Pancreas (tissue), 10 donors: ENCODE data around the gene QTRT2. TPM values are rescaled to one million over a fixed set of nuclear protein-coding genes. Genes with fewer than 3 reads are reported as not detected.

Experiments used
- ATAC-seq, 4 donors: fragments of 200-7000 bp; cut with Tn5 transposase; one replicate each; pipeline versions ENCODE4 v1.8.0 to v1.9.1; 2020; ENCODE audit warnings: mild to moderate bottlenecking in 4 of 4, moderate library complexity in 4 of 4
- DNase-seq, 6 donors: peaks; one replicate each; pipeline ENCODE4 v3.0.0-alpha.2; 2020
- FAIRE-seq: peaks from 2 replicates; lab custom pipeline; 2012; peaks lifted over from hg19 to GRCh38; lab: Jason Lieb, UNC
- H3K27ac ChIP-seq, 4 donors: fragments of 200-600 bp; sonication (generic); 1 replicate in 3 of 4; 2 replicates in 1 of 4; pipeline versions ENCODE4 v1.5.0 to v1.8.0; 2020
- H3K27me3 ChIP-seq, 4 donors: fragments of 200-600 bp; one replicate each; pipeline ENCODE4 v1.8.0; 2021
- H3K36me3 ChIP-seq, 3 donors: fragments of 200-600 bp; sonication (generic) in 1 of 3; one replicate each; pipeline versions ENCODE4 v1.5.0 to v1.8.0; 2020 to 2021
- H3K4me1 ChIP-seq, 3 donors: fragments of 200-600 bp; one replicate each; pipeline ENCODE4 v1.8.0; 2021
- H3K4me3 ChIP-seq, 4 donors: fragments of 200-600 bp; sonication (generic) in 2 of 4; one replicate each; pipeline versions ENCODE4 v1.5.0 to v1.8.0; 2020 to 2021
- H3K9me3 ChIP-seq, 4 donors: fragments of 200-600 bp; one replicate each; pipeline ENCODE4 v1.8.0; 2021
- WGBS, 2 donors: extraction: QIAGEN DNeasy Blood & Tissue Kit; methylation state at CpG; one replicate each; pipeline ENCODE4 v1.1.7; 2013; 5-methylcytosine and 5-hydroxymethylcytosine counted together
- intact Hi-C, 3 donors: fragments of 100-400 bp; cut with DNase I; formaldehyde crosslinking; loops; one replicate each; pipeline versions ENCODE4 v1.11.1 to v1.14.2; 2022
- polyA plus RNA-seq, 2 donors: library from polyadenylated mRNA; stranded (reverse); fragments of 200-250 nt; gene quantifications; one replicate each; pipeline ENCODE4 v1.2.3, GENCODE V29; 2013
- total RNA-seq, 6 donors: library from RNA; stranded (reverse); fragmentation: NEBNext Ultra II Directional in 4 of 6; extraction: Animal tissue kit (Norgen Biotek cat#: 25700) in 4 of 6; gene quantifications; one replicate each; pipeline versions ENCODE4 v1.2.1 to v1.2.4, GENCODE V29; 2021 to 2023
- TF ChIP-seq, protein P1 (sequence below), 4 donors: fragments of 200-600 bp; sonication (generic) in 3 of 4; IDR thresholded peaks; one replicate each; pipeline versions ENCODE4 v1.5.0 to v1.8.0; 2021; ENCODE audit warnings: antibody characterized with exemption in 4 of 4
- donor health status: healthy with polysubstance abuse.
- donor health status: DM: no; HTN: no; CAD: no; lungs with moderate emphysema.
- donor health status: DM: no; HTN: no; CAD: no.
- donor health status: control.
- donor health status: control.
- donor health status: Bipolar disorder and iron deficiency.
- donor health status: DM: yes; HTN: yes; CAD: no.
- donor health status: DM: no; HTN: no; CAD: no.
- donor health status: DM: no; HTN: no; CAD: no.
- donor health status: DM: yes; HTN: yes; CAD: no.

QTRT2 gene
- total and polyA plus RNA-seq, 8 donors, result 3.5 to 13.5 (median 10.3) TPM

DNA sequence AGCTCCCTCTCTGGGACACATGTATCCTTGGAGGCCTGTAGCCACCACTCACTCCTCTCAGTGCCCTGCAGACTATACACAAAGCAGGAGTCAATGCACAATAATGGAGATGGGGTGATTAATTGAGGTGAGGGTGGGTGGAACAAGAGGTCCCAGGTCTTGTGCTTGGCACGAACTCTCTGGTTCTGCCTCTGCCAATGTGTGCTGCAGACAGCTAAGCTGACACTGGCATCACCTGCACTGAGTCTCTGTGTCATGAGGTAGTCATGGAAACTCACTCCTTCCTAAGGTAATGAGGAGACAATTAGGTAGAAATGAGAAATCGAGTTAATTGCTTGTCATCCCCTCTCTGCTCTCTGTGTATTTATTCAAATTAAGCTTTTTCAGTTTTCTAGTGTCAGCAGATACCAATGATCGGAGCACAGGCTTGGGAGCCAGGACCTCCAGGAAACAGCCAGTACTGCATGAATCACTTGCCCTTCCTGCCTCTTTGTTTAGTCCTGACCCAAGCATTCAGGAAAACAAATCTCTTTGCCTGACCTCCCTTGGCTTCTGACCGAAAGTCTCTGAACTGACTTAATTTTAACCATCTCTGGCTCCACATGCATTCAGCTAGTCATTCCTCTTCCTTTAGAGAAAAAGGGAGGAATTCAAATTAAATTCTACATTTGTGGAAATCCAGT, 65.6 kb downstream of the QTRT2 start:
- DNase-seq (no peak), FAIRE-seq (no peak), ATAC-seq (peak in 3 of 4 donors; percentile 54 to 67 (median 59))
- Histone ChIP-seq H3K4me3 (no peak overlapping the region), H3K27me3 (no peaks in the 10 kb centered on the region), H3K4me1 (no peaks in the 10 kb centered on the region), H3K36me3 (no peaks in the 10 kb centered on the region), H3K9me3 (no peaks in the 10 kb centered on the region), H3K27ac (no peak overlapping the region)
- intact Hi-C loops, result no loop called here
- TF ChIP-seq, protein P1, sequence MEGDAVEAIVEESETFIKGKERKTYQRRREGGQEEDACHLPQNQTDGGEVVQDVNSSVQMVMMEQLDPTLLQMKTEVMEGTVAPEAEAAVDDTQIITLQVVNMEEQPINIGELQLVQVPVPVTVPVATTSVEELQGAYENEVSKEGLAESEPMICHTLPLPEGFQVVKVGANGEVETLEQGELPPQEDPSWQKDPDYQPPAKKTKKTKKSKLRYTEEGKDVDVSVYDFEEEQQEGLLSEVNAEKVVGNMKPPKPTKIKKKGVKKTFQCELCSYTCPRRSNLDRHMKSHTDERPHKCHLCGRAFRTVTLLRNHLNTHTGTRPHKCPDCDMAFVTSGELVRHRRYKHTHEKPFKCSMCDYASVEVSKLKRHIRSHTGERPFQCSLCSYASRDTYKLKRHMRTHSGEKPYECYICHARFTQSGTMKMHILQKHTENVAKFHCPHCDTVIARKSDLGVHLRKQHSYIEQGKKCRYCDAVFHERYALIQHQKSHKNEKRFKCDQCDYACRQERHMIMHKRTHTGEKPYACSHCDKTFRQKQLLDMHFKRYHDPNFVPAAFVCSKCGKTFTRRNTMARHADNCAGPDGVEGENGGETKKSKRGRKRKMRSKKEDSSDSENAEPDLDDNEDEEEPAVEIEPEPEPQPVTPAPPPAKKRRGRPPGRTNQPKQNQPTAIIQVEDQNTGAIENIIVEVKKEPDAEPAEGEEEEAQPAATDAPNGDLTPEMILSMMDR (IDR thresholded peaks at IDR 0.05), result no peak
- 63 to 68% methylated on average over 4 of the region's 4 CpGs for WGBS, 2 donors

DNA sequence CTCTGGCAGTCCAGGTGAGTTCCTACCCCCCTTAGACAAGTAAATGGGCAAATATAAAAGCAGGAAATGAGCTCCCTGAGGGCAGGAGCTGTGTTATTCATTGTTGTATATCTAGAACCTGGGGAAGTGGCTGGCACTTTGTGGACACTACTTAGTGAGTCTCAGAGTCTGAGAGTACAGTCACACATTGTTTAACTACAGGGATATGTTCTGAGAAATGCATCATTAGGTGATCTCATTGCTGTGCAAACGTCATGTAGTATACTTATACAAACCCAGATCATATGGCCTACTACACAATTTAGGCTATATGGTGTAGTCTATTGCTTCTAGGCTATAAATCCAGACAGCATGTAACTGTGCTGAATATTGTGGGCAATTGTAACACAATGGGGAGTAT, 69.9 kb downstream of the QTRT2 start:
- FAIRE-seq (no peak), ATAC-seq (no peak), DNase-seq (no peak)
- Histone ChIP-seq H3K9me3 (no peaks in the 10 kb centered on the region), H3K27ac (no peak overlapping the region), H3K4me1 (no peaks in the 10 kb centered on the region), H3K27me3 (no peaks in the 10 kb centered on the region), H3K36me3 (no peaks in the 10 kb centered on the region), H3K4me3 (no peak overlapping the region)
- intact Hi-C loops, result no loop called here
- WGBS, 2 donors, result 49 to 54% methylated on average over 1 of the region's 1 CpG
- TF ChIP-seq, protein P1 (IDR thresholded peaks at IDR 0.05), result no peak

DNA sequence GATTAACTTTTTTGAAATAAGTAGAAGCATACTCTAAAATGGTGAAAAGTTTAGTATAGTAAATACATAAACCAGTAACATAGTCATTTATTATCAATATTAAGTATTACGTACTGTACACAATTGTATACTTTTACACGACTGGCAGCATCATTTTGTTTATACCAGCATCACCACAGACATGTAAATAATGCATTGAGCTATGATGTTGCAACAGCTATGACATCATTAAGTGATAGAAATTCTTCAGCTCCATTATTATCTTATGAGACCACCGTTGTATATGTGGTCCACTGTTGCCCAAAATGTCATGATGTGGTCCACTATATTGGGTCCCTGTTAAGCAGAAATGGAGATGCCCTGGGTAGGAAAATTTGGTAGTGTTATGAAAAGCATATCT, 71.0 kb downstream of the QTRT2 start:
- Histone ChIP-seq H3K9me3 (no peaks in the 10 kb centered on the region), H3K27ac (no peak overlapping the region), H3K27me3 (no peaks in the 10 kb centered on the region), H3K4me3 (no peak overlapping the region), H3K4me1 (no peaks in the 10 kb centered on the region), H3K36me3 (no peaks in the 10 kb centered on the region)
- FAIRE-seq, result no peak
- TF ChIP-seq, protein P1 (IDR thresholded peaks at IDR 0.05), result no peak
- intact Hi-C loops, result no loop called here
- WGBS, 2 donors, result 73 to 79% methylated on average over 3 of the region's 3 CpGs
- DNase-seq, result no peak
- no peak for ATAC-seq

DNA sequence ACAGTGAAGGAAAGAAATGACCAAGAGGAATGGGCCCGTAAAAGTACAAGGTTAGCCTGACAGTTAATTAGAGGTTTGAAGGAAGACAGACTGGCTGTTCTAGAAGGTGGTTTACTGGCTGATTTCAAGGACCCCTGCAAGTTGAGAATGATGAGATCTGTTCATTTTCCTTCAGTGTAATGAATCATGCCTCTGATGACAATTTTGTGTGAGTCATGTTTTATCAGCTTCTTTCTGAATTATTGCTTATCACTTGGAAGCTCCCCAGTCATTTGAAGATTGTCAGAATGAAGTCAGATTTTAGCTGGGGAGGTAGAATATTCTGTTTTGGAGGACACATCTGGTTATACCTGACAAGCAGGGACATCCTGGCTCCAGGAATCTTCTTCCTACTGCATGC, 71.7 kb downstream of the QTRT2 start:
- no peaks in the 10 kb centered on the region for H3K27me3 ChIP-seq
- ATAC-seq, result no peak
- no peaks in the 10 kb centered on the region for H3K9me3 ChIP-seq
- H3K4me1 ChIP-seq, result no peaks in the 10 kb centered on the region
- H3K4me3 ChIP-seq, result no peak overlapping the region
- FAIRE-seq, result no peak
- DNase-seq, result no peak
- 89 to 94% methylated on average over 1 of the region's 1 CpG for WGBS, 2 donors
- intact Hi-C loops, result no loop called here
- no peaks in the 10 kb centered on the region for H3K36me3 ChIP-seq
- TF ChIP-seq, protein P1 (IDR thresholded peaks at IDR 0.05), result no peak
- no peak overlapping the region for H3K27ac ChIP-seq

DNA sequence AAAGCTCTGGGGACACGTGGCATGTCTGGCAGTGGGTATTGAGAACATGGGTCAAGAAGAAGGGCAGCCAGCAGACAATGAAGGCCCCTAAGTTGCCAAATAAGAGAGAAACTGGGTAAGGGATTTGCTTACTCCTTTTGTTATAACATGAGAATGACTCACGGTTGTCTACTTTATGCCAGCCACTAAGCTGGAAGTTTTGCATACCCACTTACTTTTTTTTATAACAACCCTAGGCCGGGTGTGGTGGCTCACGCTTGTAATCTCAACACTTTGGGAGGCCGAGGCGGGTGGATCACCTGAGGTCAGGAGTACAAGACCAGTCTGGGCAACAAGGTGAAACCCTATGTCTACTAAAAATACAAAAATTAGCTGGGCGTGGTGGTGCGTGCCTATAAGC, 72.3 kb downstream of the QTRT2 start:
- TF ChIP-seq, protein P1 (IDR thresholded peaks at IDR 0.05), result no peak
- ATAC-seq (no peak), DNase-seq (no peak), FAIRE-seq (no peak)
- H3K9me3 ChIP-seq, result no peaks in the 10 kb centered on the region
- no peak overlapping the region for H3K4me3 ChIP-seq
- H3K27ac ChIP-seq, result no peak overlapping the region
- H3K27me3 ChIP-seq, result no peaks in the 10 kb centered on the region
- intact Hi-C loops, result no loop called here
- WGBS, 2 donors, result 91 to 94% methylated on average over 8 of the region's 8 CpGs
- no peaks in the 10 kb centered on the region for H3K4me1 ChIP-seq
- H3K36me3 ChIP-seq, result no peaks in the 10 kb centered on the region
